ENCODE results near the gene SBK3. TPM values are rescaled to one million over a fixed set of nuclear protein-coding genes. Genes with fewer than 3 reads are reported as not detected.

Gene SBK3
- polyA plus RNA-seq, 1 donor (not counting 4 experiments of a cell fraction or from before 2014, with no cell fraction given), result not detected

GRCh38 chr19:55590617-55591016 is 45.3 kb upstream of the SBK3 start:
- peaks cover 14% of the 10 kb centered on the region for H3K4me1 ChIP-seq (ENCODE audit: control insufficient read depth, extremely low read depth, insufficient read depth, low read length)
- H3K9ac ChIP-seq (ENCODE audit: control insufficient read depth, extremely low read depth, insufficient read depth, low read length), result no peak overlapping the region
- no peaks in the 10 kb centered on the region for H3K9me1 ChIP-seq (ENCODE audit: control insufficient read depth, extremely low read depth, insufficient read depth, low read length)
- no peaks in the 10 kb centered on the region for H3K27me3 ChIP-seq (ENCODE audit: control insufficient read depth, extremely low read depth, insufficient read depth, low read length)
- H3K79me2 ChIP-seq (ENCODE audit: control insufficient read depth, insufficient read depth, low read length), result no peaks in the 10 kb centered on the region
- no peak overlapping the region for H3K4me2 ChIP-seq (ENCODE audit: control insufficient read depth, extremely low read depth, insufficient read depth, low read depth, low read length)
- no peak for DNase-seq (ENCODE audit: low read depth, low spot score)
- TF ChIP-seq CTCF (optimal IDR thresholded peaks at IDR 0.05 in 1 of 3, IDR thresholded peaks at IDR 0.05 in 1 of 3, conservative IDR thresholded peaks at IDR 0.05 in 1 of 3; ENCODE audit: extremely low read depth in 1 of 3, insufficient read depth in 2 of 3, low read length in 3 of 3) (no peak), EZH2 (IDR thresholded peaks at IDR 0.05; ENCODE audit: low read length) (no peak)
- no peak overlapping the region for H3K27ac ChIP-seq (ENCODE audit: control insufficient read depth, insufficient read depth, low read length)
- peaks cover 0 to 7% of the 10 kb centered on the region in 2 experiments for H3K36me3 ChIP-seq (ENCODE audit: control insufficient read depth in 2 of 2, extremely low read depth in 1 of 2, insufficient read depth in 2 of 2, low read length in 2 of 2)
- no peaks in the 10 kb centered on the region for H4K20me1 ChIP-seq (ENCODE audit: control insufficient read depth, extremely low read depth, insufficient read depth, low read length)
- H2AFZ ChIP-seq (ENCODE audit: control insufficient read depth, low read length), result no peak overlapping the region
- no peak overlapping the region for H3K4me3 ChIP-seq (ENCODE audit: control insufficient read depth in 2 of 3, extremely low read depth in 1 of 3, insufficient read depth in 2 of 3, low read depth in 1 of 3, low read length in 3 of 3)
- dilution Hi-C loops (cut with MboI; ENCODE audit: extremely low pct_ligation_motif_present, low sequenced_read_pairs), result no loop called here
- no peak for FAIRE-seq
- no peaks in the 10 kb centered on the region for H3K9me3 ChIP-seq (ENCODE audit: control insufficient read depth, low read depth, low read length)

GRCh38 chr19:55590109-55590508 is 44.8 kb upstream of the SBK3 start:
- no peak overlapping the region for H2AFZ ChIP-seq (ENCODE audit: control insufficient read depth, low read length)
- no peaks in the 10 kb centered on the region for H4K20me1 ChIP-seq (ENCODE audit: control insufficient read depth, extremely low read depth, insufficient read depth, low read length)
- dilution Hi-C loops (cut with MboI; ENCODE audit: extremely low pct_ligation_motif_present, low sequenced_read_pairs), result no loop called here
- FAIRE-seq (no peak), DNase-seq (ENCODE audit: low read depth, low spot score) (no peak)
- H3K4me3 ChIP-seq (ENCODE audit: control insufficient read depth in 2 of 3, extremely low read depth in 1 of 3, insufficient read depth in 2 of 3, low read depth in 1 of 3, low read length in 3 of 3), result no peak overlapping the region
- H3K27me3 ChIP-seq (ENCODE audit: control insufficient read depth, extremely low read depth, insufficient read depth, low read length), result peaks cover under 1% of the 10 kb centered on the region
- no peaks in the 10 kb centered on the region for H3K9me3 ChIP-seq (ENCODE audit: control insufficient read depth, low read depth, low read length)
- H3K9ac ChIP-seq (ENCODE audit: control insufficient read depth, extremely low read depth, insufficient read depth, low read length), result no peak overlapping the region
- no peak overlapping the region for H3K27ac ChIP-seq (ENCODE audit: control insufficient read depth, insufficient read depth, low read length)
- H3K4me2 ChIP-seq (ENCODE audit: control insufficient read depth, extremely low read depth, insufficient read depth, low read depth, low read length), result no peak overlapping the region
- peaks cover 14% of the 10 kb centered on the region for H3K4me1 ChIP-seq (ENCODE audit: control insufficient read depth, extremely low read depth, insufficient read depth, low read length)
- H3K79me2 ChIP-seq (ENCODE audit: control insufficient read depth, insufficient read depth, low read length), result no peaks in the 10 kb centered on the region
- no peaks in the 10 kb centered on the region for H3K9me1 ChIP-seq (ENCODE audit: control insufficient read depth, extremely low read depth, insufficient read depth, low read length)
- peaks cover 0 to 5% of the 10 kb centered on the region in 2 experiments for H3K36me3 ChIP-seq (ENCODE audit: control insufficient read depth in 2 of 2, extremely low read depth in 1 of 2, insufficient read depth in 2 of 2, low read length in 2 of 2)
- TF ChIP-seq CTCF (optimal IDR thresholded peaks at IDR 0.05 in 1 of 3, IDR thresholded peaks at IDR 0.05 in 1 of 3, conservative IDR thresholded peaks at IDR 0.05 in 1 of 3; ENCODE audit: extremely low read depth in 1 of 3, insufficient read depth in 2 of 3, low read length in 3 of 3) (no peak), EZH2 (IDR thresholded peaks at IDR 0.05; ENCODE audit: low read length) (no peak)

Measured in keratinocyte (primary cell).